K562 (cell line): ENCODE measurements around the gene CLN5. TPM values are rescaled to one million over a fixed set of nuclear protein-coding genes. Genes with fewer than 3 reads are reported as not detected.

Experiments used
- ATAC-seq: fragments of 200-7000 bp; cut with Tn5 transposase; 3 replicates; pipeline ENCODE4 v1.9.1; 2020; ENCODE audit warnings: moderate library complexity
- BruUV-seq: library from RNA; stranded (reverse); fragments of 400-500 nt; replicated peaks from 2 replicates; lab custom pipeline; 2021; lab: Mats Ljungman, UMichigan
- CTCF ChIA-PET: fragments of 300-600 bp; formaldehyde crosslinking; extraction: SDS; loops from one replicate; lab custom pipeline; 2021; ENCODE audit warnings: low intra/inter-chr PET ratio; lab: Yijun Ruan, JAX
- POLR2A ChIA-PET: fragments of 300-600, 350-650 bp; sonication (Branson Sonifier 250); formaldehyde crosslinking; extraction: SDS; loops from one replicate; lab custom pipeline; 2021; ENCODE audit warnings: antibody characterized with exemption, inconsistent platforms; lab: Yijun Ruan, JAX
- DNase-seq, 4 experiments: peaks; one replicate each; pipeline versions ENCODE4 v3.0.0 to v3.0.0-alpha.2; 2011 to 2018; ENCODE audit warnings: low spot score in 3 of 4, mixed read lengths in 3 of 4; ENCODE audit errors: extremely low read depth in 1 of 4
- FAIRE-seq: peaks from 2 replicates; lab custom pipeline; 2011; peaks lifted over from hg19 to GRCh38; lab: Jason Lieb, UNC
- H2AFZ ChIP-seq: 2 replicates; pipeline ENCODE4 v1.6.0; 2011; ENCODE audit warnings: low read depth, low read length, control low read depth, inconsistent platforms
- H3K27ac ChIP-seq: fragments of 200-600 bp; 3 replicates; pipeline ENCODE4 v1.8.0; 2011; ENCODE audit warnings: low read depth, mild to moderate bottlenecking, control low read depth, inconsistent platforms, low read length, moderate library complexity, mixed read lengths; ENCODE audit errors: extremely low read depth
- H3K27me3 ChIP-seq, 2 experiments: fragments of 300-600 bp in 1 of 2; 2 replicates in 1 of 2; 3 replicates in 1 of 2; pipeline versions ENCODE4 v1.6.0 to v1.8.0; 2011; ENCODE audit warnings: inconsistent platforms in 2 of 2, low read length in 2 of 2, mild to moderate bottlenecking in 1 of 2, mixed read lengths in 1 of 2, moderate library complexity in 1 of 2; ENCODE audit not compliant: control insufficient read depth in 2 of 2, insufficient read depth in 2 of 2
- H3K36me3 ChIP-seq: fragments of 300-600 bp; 3 replicates; pipeline ENCODE4 v1.8.0; 2011; ENCODE audit warnings: mild to moderate bottlenecking, low read length, inconsistent platforms; ENCODE audit not compliant: control insufficient read depth, insufficient read depth
- H3K4me1 ChIP-seq, 2 experiments: fragments of 200-600 bp in 1 of 2; replicated peaks in 1 of 2; 2 replicates in 1 of 2; 3 replicates in 1 of 2; pipeline versions ENCODE4 v1.5.1 to v1.8.0; 2011; ENCODE audit warnings: inconsistent platforms in 2 of 2, low read length in 2 of 2, mild to moderate bottlenecking in 1 of 2, mixed read lengths in 1 of 2, moderate library complexity in 1 of 2; ENCODE audit not compliant: control insufficient read depth in 2 of 2, insufficient read depth in 2 of 2
- H3K4me2 ChIP-seq: 2 replicates; pipeline ENCODE4 v1.6.1; 2011; ENCODE audit warnings: low read length, control low read depth, inconsistent platforms, mixed read lengths; ENCODE audit not compliant: insufficient read depth
- H3K4me3 ChIP-seq: fragments of 200-600 bp; sonication (generic), shearing (Covaris generic); 2 replicates; pipeline ENCODE4 v1.5.1; 2016; ENCODE audit warnings: control low read depth, inconsistent platforms
- H3K79me2 ChIP-seq: fragments of 200-600 bp; 3 replicates; pipeline ENCODE4 v1.8.0; 2011; ENCODE audit warnings: low read length, inconsistent platforms; ENCODE audit not compliant: control insufficient read depth, insufficient read depth
- H3K9ac ChIP-seq, 2 experiments: 2 replicates each; pipeline versions ENCODE4 v1.6.0 to v1.6.1; 2011; ENCODE audit warnings: low read depth in 2 of 2, low read length in 2 of 2, control low read depth in 1 of 2, inconsistent platforms in 1 of 2, mild to moderate bottlenecking in 1 of 2, mixed read lengths in 1 of 2; ENCODE audit not compliant: insufficient read depth in 1 of 2
- H3K9me1 ChIP-seq: one replicate; pipeline ENCODE4 v1.6.0; 2011; ENCODE audit warnings: inconsistent platforms, mild to moderate bottlenecking, low read length, moderate library complexity; ENCODE audit not compliant: control insufficient read depth, insufficient read depth
- H3K9me3 ChIP-seq: replicated peaks from 2 replicates; pipeline ENCODE4 v1.5.1; 2011; ENCODE audit warnings: low read depth, low read length, inconsistent platforms; ENCODE audit not compliant: control insufficient read depth, insufficient read depth
- H4K20me1 ChIP-seq: replicated peaks from 2 replicates; pipeline ENCODE4 v1.6.1; 2011; ENCODE audit warnings: low read length, inconsistent platforms, mixed read lengths; ENCODE audit not compliant: control insufficient read depth, insufficient read depth
- ARID3A ChIP-seq: IDR thresholded peaks from 2 replicates; pipeline ENCODE4 v1.6.1; 2012; ENCODE audit warnings: low read depth, low read length, improper control_type of control experiment, borderline replicate concordance
- KDM5B ChIP-seq: fragments of 200-600 bp; sonication (generic); IDR thresholded peaks from 2 replicates; pipeline ENCODE4 v1.6.1; 2012; ENCODE audit warnings: low read depth, mild to moderate bottlenecking, moderate library complexity, low read length, control low read depth, inconsistent platforms; ENCODE audit not compliant: insufficient replicate concordance
- REST ChIP-seq, 2 experiments: fragments of 450-650 bp; formaldehyde crosslinking in 1 of 2; IDR thresholded peaks; 2 replicates each; pipeline versions ENCODE4 v1.4.0 to v1.6.1; 2014 to 2020; ENCODE audit warnings: mild to moderate bottlenecking in 2 of 2, borderline replicate concordance in 1 of 2, low read depth in 1 of 2
- WGBS: fragments of 100-300 bp; shearing (Covaris generic); methylation state at CpG from one replicate; pipeline ENCODE4 v1.1.6; 2016; ENCODE audit warnings: low coverage, mixed read lengths; ENCODE audit not compliant: insufficient coverage; ENCODE audit errors: missing lambda C conversion rate; 5-methylcytosine and 5-hydroxymethylcytosine counted together
- in situ Hi-C: fragments of 300-500 bp; cut with MboI; formaldehyde crosslinking; loops from 4 replicates; pipeline ENCODE4 v1.15.0; 2018; ENCODE audit warnings: inconsistent platforms, mixed read lengths
- intact Hi-C: fragments of 100-400 bp; cut with micrococcal nuclease; formaldehyde crosslinking; loops from 2 replicates; pipeline ENCODE4 v1.14.2; 2022
- polyA plus RNA-seq, 8 experiments: library from polyadenylated mRNA; depleted of rRNA in 4 of 8; stranded (reverse) in 5 of 8; unstranded in 3 of 8; fragments of >200 nt; fragmentation: Nextera tagmentation in 2 of 8; fragmentation: Illumina TruSeq in 1 of 8; extraction: Ambion mirVana in 2 of 8; extraction: Trizol in 1 of 8; gene quantifications; 2 replicates each; pipeline versions ENCODE4 v1.2.1 to v1.2.3, GENCODE V29; 2011 to 2014; ENCODE audit warnings: inconsistent platforms in 1 of 8, missing spikeins in 1 of 8
- total RNA-seq, 7 experiments: library from RNA; depleted of rRNA in 6 of 7; stranded (reverse); fragments of >200 nt in 6 of 7; fragmentation: Illumina TruSeq in 2 of 7; extraction: Trizol in 2 of 7; gene quantifications; 2 replicates each; pipeline versions ENCODE4 v1.2.1 to v1.2.3, GENCODE V29; 2011 to 2021; ENCODE audit warnings: low replicate concordance in 1 of 7

CLN5 gene
- total and polyA plus RNA-seq, 9 of the 15 experiments (the other 6 are each of a cell fraction or from before 2014, with no cell fraction given), result 4.6 to 11.5 (median 7.2) TPM

- POLR2A ChIA-PET, result interaction anchor here (0.9 to 1.2 kb wide), 3 partner anchors 9 to 1103 kb away, joined by 3 to 9 read pairs (median 3); no protein-coding TSS in a partner anchor
- WGBS, result under 1% methylated on average over 13 of the region's 20 CpGs
- ATAC-seq, result peak; percentile 48
- in situ Hi-C loops, result no loop called here
- FAIRE-seq, result peak; percentile 54
- H3K4me3 ChIP-seq, result peak overlapping the region; percentile 82
- H3K4me2 ChIP-seq, result peak overlapping the region; percentile 87
- H3K9ac ChIP-seq, result peak overlapping the region; percentile 81 to 95
- no peaks in the 10 kb centered on the region for H3K27me3 ChIP-seq
- peaks cover 7 to 8% of the 10 kb centered on the region in 2 experiments; a peak in 4 of 5 replicates for H3K4me1 ChIP-seq
- TF ChIP-seq KDM5B (no peak), REST (IDR thresholded peaks at IDR 0.05; ENCODE audit: borderline replicate concordance) (peak; percentile 49), REST (CRISPR knock-in tag; IDR thresholded peaks at IDR 0.05; ENCODE audit: low read depth) (no peak), ARID3A (no peak)
- H3K36me3 ChIP-seq, result peaks cover 13% of the 10 kb centered on the region; the same call in 1 of the 3 replicates
- no peaks in the 10 kb centered on the region for H4K20me1 ChIP-seq
- DNase-seq, result peak in 2 of 4 experiments; percentile 9 to 39
- H3K9me3 ChIP-seq, result no peaks in the 10 kb centered on the region
- H3K27ac ChIP-seq, result peak overlapping the region; percentile 85
- BruUV-seq, result TSS peak; percentile 53
- CTCF ChIA-PET, result no interaction called here
- H3K79me2 ChIP-seq, result peaks cover 19% of the 10 kb centered on the region
- H3K9me1 ChIP-seq, result no peaks in the 10 kb centered on the region
- intact Hi-C loops, result loop anchor here (5.0 kb wide), 1 partner anchor 335 kb away; the partner anchor contains the start of gene MYCBP2
- peak overlapping the region; percentile 95 for H2AFZ ChIP-seq
Measured at GRCh38 chr13:76992548-76993001, 694 bp downstream of the CLN5 start.
